Measurements from ENCODE around the gene FA2H.
"Not testable (repeated sequence)": the region's sequence is repeated elsewhere in the genome, so short reads cannot be mapped to it uniquely, and the experiment has no call there.

FA2H gene

GRCh38 chr16:74679983-74680382, 94.6 kb downstream of the FA2H start:
- no peak for DNase-seq (ENCODE audit: low read depth in 1 of 2, low spot score in 1 of 2)
- Histone ChIP-seq H3K27ac (replicated peaks) (no peak overlapping the region), H3K27me3 (ENCODE audit: insufficient read depth, poor library complexity, severe bottlenecking) (no peaks in the 10 kb centered on the region), H3K4me3 (replicated peaks; ENCODE audit: insufficient read depth, low read length) (no peak overlapping the region)
- TF ChIP-seq POLR2AphosphoS5 (IDR thresholded peaks at IDR 0.05; ENCODE audit: low read depth) (no peak), SPI1 (IDR thresholded peaks at IDR 0.05; ENCODE audit: borderline replicate concordance, low read depth) (no peak), CTCF (IDR thresholded peaks at IDR 0.05; ENCODE audit: insufficient read depth, low read length) (no peak), GABPA (IDR thresholded peaks at IDR 0.05; ENCODE audit: low read depth) (no peak), REST (IDR thresholded peaks at IDR 0.05; ENCODE audit: insufficient replicate concordance, low read depth) (no peak)

GRCh38 chr16:74677868-74678267, 96.8 kb downstream of the FA2H start:
- DNase-seq (ENCODE audit: low read depth in 1 of 2, low spot score in 1 of 2): no peak
- Histone ChIP-seq H3K4me3 (replicated peaks; ENCODE audit: insufficient read depth, low read length) (no peak overlapping the region), H3K27me3 (ENCODE audit: insufficient read depth, poor library complexity, severe bottlenecking) (no peaks in the 10 kb centered on the region), H3K27ac (replicated peaks) (no peak overlapping the region)
- TF ChIP-seq GABPA (IDR thresholded peaks at IDR 0.05; ENCODE audit: low read depth): no peak
- no peak for TF ChIP-seq POLR2AphosphoS5 (IDR thresholded peaks at IDR 0.05; ENCODE audit: low read depth)
- TF ChIP-seq REST (IDR thresholded peaks at IDR 0.05; ENCODE audit: insufficient replicate concordance, low read depth): no peak
- no peak for TF ChIP-seq CTCF (IDR thresholded peaks at IDR 0.05; ENCODE audit: insufficient read depth, low read length)
- no peak for TF ChIP-seq SPI1 (IDR thresholded peaks at IDR 0.05; ENCODE audit: borderline replicate concordance, low read depth)

- TF ChIP-seq CTCF (IDR thresholded peaks at IDR 0.05; ENCODE audit: insufficient read depth, low read length) (no peak), SPI1 (IDR thresholded peaks at IDR 0.05; ENCODE audit: borderline replicate concordance, low read depth) (no peak), GABPA (IDR thresholded peaks at IDR 0.05; ENCODE audit: low read depth) (no peak), REST (IDR thresholded peaks at IDR 0.05; ENCODE audit: insufficient replicate concordance, low read depth) (no peak), POLR2AphosphoS5 (IDR thresholded peaks at IDR 0.05; ENCODE audit: low read depth) (no peak)
- no peak for DNase-seq (ENCODE audit: low read depth in 1 of 2, low spot score in 1 of 2)
Measured at GRCh38 chr16:74673876-74674275, 100.7 kb downstream of the FA2H start.

GRCh38 chr16:74668877-74669276, 105.7 kb downstream of the FA2H start:
- not testable (repeated sequence) for DNase-seq (ENCODE audit: low read depth in 1 of 2, low spot score in 1 of 2); H3K27ac ChIP-seq (replicated peaks); H3K27me3 ChIP-seq (ENCODE audit: insufficient read depth, poor library complexity, severe bottlenecking); H3K4me3 ChIP-seq (replicated peaks; ENCODE audit: insufficient read depth, low read length)

More at GRCh38 chr16:74673876-74674275, 100.7 kb downstream of the FA2H start:
- Histone ChIP-seq H3K4me3 (replicated peaks; ENCODE audit: insufficient read depth, low read length) (no peak overlapping the region), H3K27me3 (ENCODE audit: insufficient read depth, poor library complexity, severe bottlenecking) (no peaks in the 10 kb centered on the region), H3K27ac (replicated peaks) (no peak overlapping the region)

Data from HL-60 (cell line).